ENCODE data around the gene MSLN. TPM values are rescaled to one million over a fixed set of nuclear protein-coding genes. Genes with fewer than 3 reads are reported as not detected.

The MSLN gene
- total RNA-seq, 2 experiments from 2014 or later = not detected

- Mint-ChIP-seq H3K9me3 (no peaks in the 10 kb centered on the region), H3K36me3 (ENCODE audit: low read depth) (no peaks in the 10 kb centered on the region), H3K27me3 (peaks cover 20% of the 10 kb centered on the region), H3K27ac (no peak overlapping the region), H3K4me1 (ENCODE audit: low read depth) (peaks cover 8% of the 10 kb centered on the region), H3K4me3 (no peak overlapping the region)
- POLR2A ChIA-PET = interaction anchor here (0.6 kb wide), 1 partner anchor 152 kb away, joined by 4 read pairs; no protein-coding TSS in a partner anchor
- DNase-seq (no peak), ATAC-seq (no peak)
- CTCF ChIA-PET = no interaction called here
- TF ChIP-seq CTCF (IDR thresholded peaks at IDR 0.05) = no peak
- intact Hi-C loops (cut with micrococcal nuclease) = loop anchor here (10.0 kb wide), 1 partner anchor 238 kb away; no protein-coding TSS in a partner anchor
These were observed 56.7 kb downstream of the MSLN start for GRCh38 chr16:817001-817906.

GRCh38 chr16:818132-818531 lies 57.6 kb downstream of the MSLN start:
- intact Hi-C loops (cut with micrococcal nuclease) = loop anchor here (10.0 kb wide), 1 partner anchor 237 kb away; no protein-coding TSS in a partner anchor

More at GRCh38 chr16:818132-818531, 57.6 kb downstream of the MSLN start:
- ChIA-PET POLR2A (interaction anchor here (1.1 kb wide), 1 partner anchor 168 kb away, joined by 3 read pairs; no protein-coding TSS in a partner anchor), CTCF (no interaction called here)
- no peak for TF ChIP-seq CTCF (IDR thresholded peaks at IDR 0.05)
- Mint-ChIP-seq H3K4me1 (ENCODE audit: low read depth) (peaks cover 8% of the 10 kb centered on the region), H3K27me3 (peaks cover 16% of the 10 kb centered on the region), H3K27ac (no peak overlapping the region), H3K4me3 (no peak overlapping the region), H3K36me3 (ENCODE audit: low read depth) (no peaks in the 10 kb centered on the region), H3K9me3 (no peaks in the 10 kb centered on the region)
- ATAC-seq = no peak
- no peak for DNase-seq

Small RNA genes within 50 kb of the gene (microRNA-seq; reads per million reads assigned to microRNA genes)
- not detected for gene MIR662 (ENCODE audit: borderline microRNAs expressed, borderline replicate concordance)

Other genes with a start within 250 kb of the MSLN start
- 10 to 100 TPM; 76.4 to 81.2 TPM for gene CAPN15, start 233.0 kb upstream of the MSLN start, total RNA-seq
- not detected for gene PRR35, start 200.3 kb upstream of the MSLN start, total RNA-seq
- gene NHLRC4, start 193.7 kb upstream of the MSLN start, total RNA-seq = under 1 TPM; 0.41 to 0.72 TPM
- gene PIGQ, start 190.8 kb upstream of the MSLN start, total RNA-seq = 10 to 100 TPM; 18.5 to 18.6 TPM
- 1 to 10 TPM; 8.1 to 8.8 TPM for gene RAB40C, start 170.7 kb upstream of the MSLN start, total RNA-seq
- under 1 TPM in 1 of 2 experiments, not detected in 1; 0.25 TPM for gene WFIKKN1, start 129.7 kb upstream of the MSLN start, total RNA-seq
- gene METTL26, start 124.4 kb upstream of the MSLN start, total RNA-seq = 100 to 1,000 TPM; 119 to 133 TPM
- gene MCRIP2, start 118.9 kb upstream of the MSLN start, total RNA-seq = 10 to 100 TPM; 60.7 to 62.7 TPM
- gene WDR90, start 111.4 kb upstream of the MSLN start, total RNA-seq = 10 to 100 TPM; 89.6 to 90.7 TPM
- gene RHOT2, start 92.6 kb upstream of the MSLN start, total RNA-seq = 100 to 1,000 TPM; 110 TPM
- gene RHBDL1, start 85.1 kb upstream of the MSLN start, total RNA-seq = under 1 TPM; 0.79 to 0.89 TPM
- gene STUB1, start 80.3 kb upstream of the MSLN start, total RNA-seq = 10 to 100 TPM; 57.1 to 61.7 TPM
- gene JMJD8, start 76.4 kb upstream of the MSLN start, total RNA-seq = 10 to 100 TPM; 26.2 to 28.7 TPM
- 10 to 100 TPM; 17.6 to 18.7 TPM for gene WDR24, start 70.3 kb upstream of the MSLN start, total RNA-seq
- 1 to 10 TPM; 5.9 to 8.0 TPM for gene FBXL16, start 54.9 kb upstream of the MSLN start, total RNA-seq
- gene METRN, start 45.6 kb upstream of the MSLN start, total RNA-seq = 10 to 100 TPM; 37.2 to 43.1 TPM
- gene ANTKMT, start 39.6 kb upstream of the MSLN start, total RNA-seq = 10 to 100 TPM; 34.3 to 38.4 TPM
- 1 to 10 TPM; 4.6 to 5.7 TPM for gene CCDC78, start 34.3 kb upstream of the MSLN start, total RNA-seq
- gene HAGHL, start 33.6 kb upstream of the MSLN start, total RNA-seq = 10 to 100 TPM; 28.8 to 32.6 TPM
- gene CIAO3, start 19.7 kb upstream of the MSLN start, total RNA-seq = 10 to 100 TPM; 21.3 to 25.0 TPM
- 10 to 100 TPM; 17.1 to 18.1 TPM for gene RPUSD1, start 27.6 kb downstream of the MSLN start, total RNA-seq
- 100 to 1,000 TPM in 1 of 2 experiments, 10 to 100 TPM in 1; 95.6 to 115 TPM for gene CHTF18, start 27.9 kb downstream of the MSLN start, total RNA-seq
- gene GNG13, start 40.0 kb downstream of the MSLN start, total RNA-seq = not detected
- gene LMF1, start 210.2 kb downstream of the MSLN start, total RNA-seq = 1 to 10 TPM; 8.7 to 9.7 TPM
- gene SOX8, start 221.0 kb downstream of the MSLN start, total RNA-seq = 1 to 10 TPM; 1.6 to 2.1 TPM